Measurements from ENCODE around the gene MPPE1.

MPPE1 gene

DNA sequence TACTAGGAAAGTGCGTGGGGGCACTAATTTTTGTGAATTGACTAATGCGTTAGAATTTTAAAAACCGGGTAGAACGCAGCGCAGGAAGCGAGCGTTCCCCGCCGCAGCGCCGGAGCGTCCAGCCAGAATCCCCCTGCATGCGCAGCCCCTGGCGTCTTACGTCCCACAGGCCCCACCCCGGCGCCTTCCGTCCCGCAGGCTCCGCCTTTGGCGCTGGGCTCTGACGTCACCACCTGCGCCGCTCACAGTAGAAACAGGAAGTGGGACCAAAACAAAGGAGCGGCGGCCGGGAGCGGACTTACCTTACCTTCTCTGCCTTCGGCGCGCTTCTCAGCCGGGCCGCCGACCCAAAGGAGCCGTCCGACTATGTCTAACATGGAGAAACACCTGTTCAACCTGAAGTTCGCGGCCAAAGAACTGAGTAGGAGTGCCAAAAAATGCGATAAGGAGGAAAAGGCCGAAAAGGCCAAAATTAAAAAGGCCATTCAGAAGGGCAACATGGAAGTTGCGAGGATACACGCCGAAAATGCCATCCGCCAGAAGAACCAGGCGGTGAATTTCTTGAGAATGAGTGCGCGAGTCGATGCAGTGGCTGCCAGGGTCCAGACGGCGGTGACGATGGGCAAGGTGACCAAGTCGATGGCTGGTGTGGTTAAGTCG lies 56.8 kb downstream of the MPPE1 start, which contains the start of gene CHMP1B:
Gene CHMP1B (plus strand): TSS at position 268 of the 660 bp plus-strand sequence. CDS start 99 bp downstream, at position 367.
- peak within 1 kb of the TSS; percentile 89 for H3K4me3 ChIP-seq (ENCODE audit: low read length)

DNA sequence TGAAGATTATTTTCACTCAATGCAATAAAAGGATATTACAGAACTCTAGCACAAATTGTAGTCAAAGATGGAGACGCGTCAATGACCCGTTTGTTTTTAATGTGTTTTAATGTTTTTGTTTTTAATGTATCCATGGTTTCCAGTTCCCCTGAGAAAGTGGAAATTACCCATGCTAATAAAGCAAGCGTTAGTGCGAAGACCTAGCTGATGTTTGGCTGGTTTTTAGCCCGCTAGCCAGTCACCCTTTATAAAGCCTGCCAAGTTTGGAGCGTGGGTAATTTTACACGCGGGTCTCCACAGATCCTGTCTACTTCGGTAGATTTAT lies 57.3 kb downstream of the MPPE1 start:
- H3K4me3 ChIP-seq (ENCODE audit: low read length): peak overlapping the region; percentile 89
- TF ChIP-seq, protein P1, sequence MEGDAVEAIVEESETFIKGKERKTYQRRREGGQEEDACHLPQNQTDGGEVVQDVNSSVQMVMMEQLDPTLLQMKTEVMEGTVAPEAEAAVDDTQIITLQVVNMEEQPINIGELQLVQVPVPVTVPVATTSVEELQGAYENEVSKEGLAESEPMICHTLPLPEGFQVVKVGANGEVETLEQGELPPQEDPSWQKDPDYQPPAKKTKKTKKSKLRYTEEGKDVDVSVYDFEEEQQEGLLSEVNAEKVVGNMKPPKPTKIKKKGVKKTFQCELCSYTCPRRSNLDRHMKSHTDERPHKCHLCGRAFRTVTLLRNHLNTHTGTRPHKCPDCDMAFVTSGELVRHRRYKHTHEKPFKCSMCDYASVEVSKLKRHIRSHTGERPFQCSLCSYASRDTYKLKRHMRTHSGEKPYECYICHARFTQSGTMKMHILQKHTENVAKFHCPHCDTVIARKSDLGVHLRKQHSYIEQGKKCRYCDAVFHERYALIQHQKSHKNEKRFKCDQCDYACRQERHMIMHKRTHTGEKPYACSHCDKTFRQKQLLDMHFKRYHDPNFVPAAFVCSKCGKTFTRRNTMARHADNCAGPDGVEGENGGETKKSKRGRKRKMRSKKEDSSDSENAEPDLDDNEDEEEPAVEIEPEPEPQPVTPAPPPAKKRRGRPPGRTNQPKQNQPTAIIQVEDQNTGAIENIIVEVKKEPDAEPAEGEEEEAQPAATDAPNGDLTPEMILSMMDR (conservative IDR thresholded peaks at IDR 0.05; ENCODE audit: low read depth, low read length): no peak
- peak; percentile 43 for DNase-seq (ENCODE audit: low read depth)

More for the DNA sequence above, 56.8 kb downstream of the MPPE1 start, which contains the start of gene CHMP1B:
- DNase-seq (ENCODE audit: low read depth): peak; percentile 94
- TF ChIP-seq, protein P1 (conservative IDR thresholded peaks at IDR 0.05; ENCODE audit: low read depth, low read length): no peak

DNA sequence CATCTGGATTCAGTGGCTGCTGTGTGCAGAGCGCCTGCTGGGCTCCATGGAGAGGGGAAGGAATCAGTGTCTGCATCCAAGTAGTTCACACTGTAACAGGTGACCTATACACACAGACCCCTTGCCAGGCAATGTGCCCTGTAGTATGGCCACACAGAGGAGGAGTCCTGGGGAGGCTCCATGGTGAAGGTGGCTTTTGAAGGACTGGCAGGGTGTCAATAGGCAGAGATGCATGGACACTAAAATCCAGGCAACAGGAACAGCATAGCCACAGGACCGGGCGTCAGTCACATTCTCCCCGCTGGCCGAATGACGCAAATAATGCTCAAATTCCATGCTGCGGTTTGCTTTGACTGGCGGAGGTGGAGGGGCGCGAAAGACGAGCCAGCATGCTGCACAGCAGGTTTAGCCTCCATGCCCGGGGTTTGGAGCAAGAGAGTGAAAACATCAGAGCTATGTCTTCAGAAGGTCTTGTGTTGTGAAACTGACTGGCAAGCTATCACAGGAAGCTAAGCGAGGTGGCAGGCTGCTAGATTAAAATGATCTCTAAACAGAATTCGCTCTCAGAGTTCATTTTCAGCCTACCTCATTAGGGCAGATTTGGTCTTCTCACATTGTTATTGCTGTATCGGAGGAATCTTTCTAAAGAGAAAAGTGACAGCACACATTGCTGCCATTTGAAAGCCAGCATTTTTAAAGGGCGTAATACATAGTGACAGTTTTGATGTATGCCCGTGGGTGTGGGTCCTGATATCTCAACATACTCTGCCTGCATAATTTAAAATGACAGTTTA lies 58.1 kb downstream of the MPPE1 start:
- TF ChIP-seq, protein P1 (conservative IDR thresholded peaks at IDR 0.05; ENCODE audit: low read depth, low read length): no peak
- peak; percentile 95 for DNase-seq (ENCODE audit: low read depth)
- peak overlapping the region; percentile 89 for H3K4me3 ChIP-seq (ENCODE audit: low read length)

DNA sequence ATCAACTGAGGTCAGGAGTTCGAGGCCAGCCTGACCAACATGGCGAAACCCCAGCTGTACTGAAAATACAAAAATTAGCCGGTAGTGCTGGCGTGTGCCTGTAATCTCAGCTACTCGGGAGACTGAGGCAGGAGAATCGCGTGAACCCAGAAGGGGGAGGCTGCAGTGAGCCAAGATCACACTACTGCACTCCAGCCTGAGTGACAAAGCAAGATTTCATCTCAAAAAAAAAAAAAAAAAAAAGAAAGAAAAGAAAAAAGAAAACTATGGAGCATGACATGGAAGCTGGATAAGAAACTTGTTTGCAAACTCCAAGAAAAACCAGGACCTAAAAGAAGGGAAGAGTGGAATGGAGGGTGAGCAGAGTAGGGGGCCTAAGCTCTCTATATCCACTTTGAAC lies 58.8 kb downstream of the MPPE1 start:
- TF ChIP-seq, protein P1 (conservative IDR thresholded peaks at IDR 0.05; ENCODE audit: low read depth, low read length): no peak
- no peak overlapping the region for H3K4me3 ChIP-seq (ENCODE audit: low read length)

DNA sequence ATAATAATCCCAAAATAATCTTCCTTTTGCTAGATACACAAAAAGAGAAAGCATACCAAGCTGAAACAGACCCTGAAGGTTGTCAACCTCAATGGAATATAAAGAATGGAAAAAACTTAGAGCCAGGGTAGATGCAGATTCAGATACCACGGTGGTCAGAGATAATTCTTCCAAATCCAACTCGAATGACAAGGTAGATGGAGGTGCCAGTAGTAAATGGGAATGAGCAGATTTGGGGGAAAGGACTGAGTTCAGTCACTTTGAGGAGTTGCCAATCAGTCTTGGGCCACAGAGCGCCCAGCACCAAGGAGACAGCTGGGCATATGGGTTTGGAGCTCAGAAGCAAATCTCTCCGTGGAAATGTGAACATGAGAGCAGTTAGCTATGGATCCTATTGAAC lies 60.3 kb downstream of the MPPE1 start:
- H3K4me3 ChIP-seq (ENCODE audit: low read length): no peak overlapping the region
- TF ChIP-seq, protein P1 (conservative IDR thresholded peaks at IDR 0.05; ENCODE audit: low read depth, low read length): no peak
- DNase-seq (ENCODE audit: low read depth): no peak

More for the DNA sequence above, 58.8 kb downstream of the MPPE1 start:
- DNase-seq (ENCODE audit: low read depth): no peak

DNA sequence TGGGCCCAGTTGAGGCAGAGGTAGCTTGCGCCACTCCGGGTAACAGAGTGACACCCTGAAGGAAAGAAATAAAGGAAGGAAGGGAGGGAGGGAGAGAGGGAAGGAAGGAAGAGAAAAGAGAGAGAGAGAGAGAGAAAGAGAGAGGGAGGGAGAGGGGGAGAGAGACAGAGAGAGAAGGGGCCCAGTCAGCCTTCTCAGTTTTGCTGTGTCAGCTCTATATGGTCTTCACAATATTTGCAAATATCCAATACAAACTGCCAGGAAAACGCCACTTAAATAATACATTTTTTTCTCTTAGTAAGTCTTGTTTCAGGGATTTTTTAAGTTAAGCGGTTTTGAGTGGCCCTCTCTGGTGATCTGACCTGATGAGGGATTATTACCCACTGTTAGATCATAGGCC lies 62.5 kb downstream of the MPPE1 start:
- no peak overlapping the region for H3K4me3 ChIP-seq (ENCODE audit: low read length)
- TF ChIP-seq, protein P1 (conservative IDR thresholded peaks at IDR 0.05; ENCODE audit: low read depth, low read length): no peak
- no peak for DNase-seq (ENCODE audit: low read depth)
